Measurements from ENCODE around the gene DCUN1D4. TPM values are rescaled to one million over a fixed set of nuclear protein-coding genes. Genes with fewer than 3 reads are reported as not detected.

The DCUN1D4 gene
- polyA plus RNA-seq, 4 donors, result 5.7 to 42.0 (median 10.0) TPM

GRCh38 chr4:51872283-51872997, 29.5 kb downstream of the DCUN1D4 start:
- DNase-seq, result no peak
- WGBS, 3 donors, result 89 to 94% (median 92%) methylated on average over 9 of the region's 9 CpGs
- Histone ChIP-seq H3K27ac (ENCODE audit: low read depth in 1 of 3, low read length in 2 of 3) (no peak overlapping the region), H3K4me1 (ENCODE audit: control insufficient read depth in 3 of 3, insufficient read depth in 2 of 3, low read depth in 1 of 3, low read length in 2 of 3) (no peaks in the 10 kb centered on the region), H3K27me3 (ENCODE audit: control insufficient read depth in 3 of 3, insufficient read depth in 3 of 3, low read length in 3 of 3) (no peaks in the 10 kb centered on the region), H3K36me3 (ENCODE audit: control insufficient read depth in 3 of 3, insufficient read depth in 2 of 3, low read depth in 1 of 3, low read length in 3 of 3) (peaks cover 6 to 29% (median 12%) of the 10 kb centered on the region in 3 donors), H3K4me3 (ENCODE audit: low read depth in 1 of 3, low read length in 3 of 3) (no peak overlapping the region), H3K9me3 (ENCODE audit: control insufficient read depth in 2 of 2, insufficient read depth in 1 of 2, low read depth in 1 of 2, low read length in 1 of 2) (no peaks in the 10 kb centered on the region)
- no peak for FAIRE-seq

DNA sequence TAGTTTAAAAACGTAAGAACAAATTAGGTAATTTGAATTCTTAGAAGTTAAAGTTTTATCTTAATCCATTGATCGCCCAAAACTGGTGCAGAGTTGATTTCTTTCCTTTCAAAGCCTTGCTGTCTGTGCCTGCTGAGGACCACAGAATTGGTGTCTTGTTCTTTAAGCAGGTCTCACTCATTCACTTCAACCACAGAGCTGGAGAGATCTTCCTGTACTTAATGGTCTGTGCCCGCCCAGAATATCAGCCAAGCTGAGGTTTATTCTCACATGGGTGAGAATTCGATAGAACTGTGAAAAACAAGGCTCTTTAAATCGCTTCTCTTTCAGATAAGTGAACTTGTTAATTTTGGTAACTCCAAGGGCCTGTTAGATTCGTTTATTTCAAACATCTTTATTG, 31.6 kb downstream of the DCUN1D4 start:
- H3K9me3 ChIP-seq (ENCODE audit: control insufficient read depth in 2 of 2, insufficient read depth in 1 of 2, low read depth in 1 of 2, low read length in 1 of 2), result no peaks in the 10 kb centered on the region
- WGBS, 3 donors, result 90 to 94% (median 91%) methylated on average over 6 of the region's 6 CpGs
- no peak overlapping the region for H3K4me3 ChIP-seq (ENCODE audit: low read depth in 1 of 3, low read length in 3 of 3)
- FAIRE-seq, result no peak
- H3K36me3 ChIP-seq (ENCODE audit: control insufficient read depth in 3 of 3, insufficient read depth in 2 of 3, low read depth in 1 of 3, low read length in 3 of 3), result peaks cover 10 to 23% (median 12%) of the 10 kb centered on the region in 3 donors
- H3K27ac ChIP-seq (ENCODE audit: low read depth in 1 of 3, low read length in 2 of 3), result no peak overlapping the region
- H3K27me3 ChIP-seq (ENCODE audit: control insufficient read depth in 3 of 3, insufficient read depth in 3 of 3, low read length in 3 of 3), result no peaks in the 10 kb centered on the region
- no peaks in the 10 kb centered on the region for H3K4me1 ChIP-seq (ENCODE audit: control insufficient read depth in 3 of 3, insufficient read depth in 2 of 3, low read depth in 1 of 3, low read length in 2 of 3)
- DNase-seq, result no peak

DNA sequence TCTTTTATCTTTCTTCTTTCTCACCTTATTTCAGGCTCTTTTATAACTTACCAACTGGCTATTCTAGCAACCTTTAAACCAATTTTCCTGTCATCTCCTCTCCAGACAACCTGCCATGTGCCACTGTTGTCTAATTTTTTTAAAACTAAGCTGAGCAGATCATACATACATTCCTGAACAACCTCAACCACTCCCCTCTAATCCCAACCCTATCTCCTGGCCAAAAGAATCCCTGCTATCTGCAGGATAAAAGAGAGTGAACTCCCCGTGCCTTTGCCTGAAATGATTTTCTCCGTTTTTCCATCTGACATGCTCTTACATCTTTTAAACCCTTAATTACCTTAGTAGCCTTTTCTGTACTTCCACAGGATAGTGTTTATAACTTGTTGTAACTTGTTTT, 35.5 kb downstream of the DCUN1D4 start:
- FAIRE-seq (no peak), DNase-seq (no peak)
- no peak overlapping the region for H3K27ac ChIP-seq (ENCODE audit: low read depth in 1 of 3, low read length in 2 of 3)
- no peak overlapping the region for H3K4me3 ChIP-seq (ENCODE audit: low read depth in 1 of 3, low read length in 3 of 3)
- WGBS, 3 donors, result 90 to 95% (median 92%) methylated on average over 2 of the region's 2 CpGs
- no peaks in the 10 kb centered on the region for H3K27me3 ChIP-seq (ENCODE audit: control insufficient read depth in 3 of 3, insufficient read depth in 3 of 3, low read length in 3 of 3)
- H3K4me1 ChIP-seq (ENCODE audit: control insufficient read depth in 3 of 3, insufficient read depth in 2 of 3, low read depth in 1 of 3, low read length in 2 of 3), result peaks cover 0 to 4% (median 0%) of the 10 kb centered on the region in 3 donors
- no peaks in the 10 kb centered on the region for H3K9me3 ChIP-seq (ENCODE audit: control insufficient read depth in 2 of 2, insufficient read depth in 1 of 2, low read depth in 1 of 2, low read length in 1 of 2)
- peaks cover 8 to 14% (median 10%) of the 10 kb centered on the region in 3 donors for H3K36me3 ChIP-seq (ENCODE audit: control insufficient read depth in 3 of 3, insufficient read depth in 2 of 3, low read depth in 1 of 3, low read length in 3 of 3)

- no peaks in the 10 kb centered on the region for H3K27me3 ChIP-seq (ENCODE audit: control insufficient read depth in 3 of 3, insufficient read depth in 3 of 3, low read length in 3 of 3)
- H3K4me3 ChIP-seq (ENCODE audit: low read depth in 1 of 3, low read length in 3 of 3), result no peak overlapping the region
- H3K9me3 ChIP-seq (ENCODE audit: control insufficient read depth in 2 of 2, insufficient read depth in 1 of 2, low read depth in 1 of 2, low read length in 1 of 2), result peaks cover 0 to 4% of the 10 kb centered on the region in 2 donors
- WGBS, 3 donors, result 82 to 90% (median 84%) methylated on average over 9 of the region's 9 CpGs
- peak overlapping the region in 1 of 3 donors; percentile 81 for H3K27ac ChIP-seq (ENCODE audit: low read depth in 1 of 3, low read length in 2 of 3)
- peak in 1 of 2 donors; percentile 78 for DNase-seq
- peaks cover 0 to 4% (median 0%) of the 10 kb centered on the region in 3 donors for H3K4me1 ChIP-seq (ENCODE audit: control insufficient read depth in 3 of 3, insufficient read depth in 2 of 3, low read depth in 1 of 3, low read length in 2 of 3)
- H3K36me3 ChIP-seq (ENCODE audit: control insufficient read depth in 3 of 3, insufficient read depth in 2 of 3, low read depth in 1 of 3, low read length in 3 of 3), result peaks cover 5 to 17% (median 5%) of the 10 kb centered on the region in 3 donors
- FAIRE-seq, result no peak
Measured at GRCh38 chr4:51880016-51880915, 37.3 kb downstream of the DCUN1D4 start.

- no peaks in the 10 kb centered on the region for H3K27me3 ChIP-seq (ENCODE audit: control insufficient read depth in 3 of 3, insufficient read depth in 3 of 3, low read length in 3 of 3)
Measured at GRCh38 chr4:51884055-51884454, 41.1 kb downstream of the DCUN1D4 start.

GRCh38 chr4:51884606-51885005, 41.7 kb downstream of the DCUN1D4 start:
- WGBS, 3 donors, result 93 to 99% (median 94%) methylated on average over 2 of the region's 2 CpGs
- Histone ChIP-seq H3K4me1 (ENCODE audit: control insufficient read depth in 3 of 3, insufficient read depth in 2 of 3, low read depth in 1 of 3, low read length in 2 of 3) (peaks cover 0 to 4% (median 0%) of the 10 kb centered on the region in 3 donors), H3K4me3 (ENCODE audit: low read depth in 1 of 3, low read length in 3 of 3) (no peak overlapping the region), H3K9me3 (ENCODE audit: control insufficient read depth in 2 of 2, insufficient read depth in 1 of 2, low read depth in 1 of 2, low read length in 1 of 2) (peaks cover 0 to 4% of the 10 kb centered on the region in 2 donors), H3K27me3 (ENCODE audit: control insufficient read depth in 3 of 3, insufficient read depth in 3 of 3, low read length in 3 of 3) (no peaks in the 10 kb centered on the region), H3K27ac (ENCODE audit: low read depth in 1 of 3, low read length in 2 of 3) (no peak overlapping the region), H3K36me3 (ENCODE audit: control insufficient read depth in 3 of 3, insufficient read depth in 2 of 3, low read depth in 1 of 3, low read length in 3 of 3) (peaks cover 0 to 30% (median 2%) of the 10 kb centered on the region in 3 donors)
- no peak for DNase-seq
- no peak for FAIRE-seq

More at GRCh38 chr4:51884055-51884454, 41.1 kb downstream of the DCUN1D4 start:
- peaks cover 2 to 33% (median 4%) of the 10 kb centered on the region in 3 donors for H3K36me3 ChIP-seq (ENCODE audit: control insufficient read depth in 3 of 3, insufficient read depth in 2 of 3, low read depth in 1 of 3, low read length in 3 of 3)
- DNase-seq (no peak), FAIRE-seq (no peak)
- H3K9me3 ChIP-seq (ENCODE audit: control insufficient read depth in 2 of 2, insufficient read depth in 1 of 2, low read depth in 1 of 2, low read length in 1 of 2), result peaks cover 0 to 4% of the 10 kb centered on the region in 2 donors
- WGBS, 3 donors, result 63 to 79% (median 69%) methylated on average over 2 of the region's 2 CpGs
- H3K4me1 ChIP-seq (ENCODE audit: control insufficient read depth in 3 of 3, insufficient read depth in 2 of 3, low read depth in 1 of 3, low read length in 2 of 3), result peaks cover 0 to 4% (median 0%) of the 10 kb centered on the region in 3 donors
- no peak overlapping the region for H3K27ac ChIP-seq (ENCODE audit: low read depth in 1 of 3, low read length in 2 of 3)
- H3K4me3 ChIP-seq (ENCODE audit: low read depth in 1 of 3, low read length in 3 of 3), result no peak overlapping the region

DNA sequence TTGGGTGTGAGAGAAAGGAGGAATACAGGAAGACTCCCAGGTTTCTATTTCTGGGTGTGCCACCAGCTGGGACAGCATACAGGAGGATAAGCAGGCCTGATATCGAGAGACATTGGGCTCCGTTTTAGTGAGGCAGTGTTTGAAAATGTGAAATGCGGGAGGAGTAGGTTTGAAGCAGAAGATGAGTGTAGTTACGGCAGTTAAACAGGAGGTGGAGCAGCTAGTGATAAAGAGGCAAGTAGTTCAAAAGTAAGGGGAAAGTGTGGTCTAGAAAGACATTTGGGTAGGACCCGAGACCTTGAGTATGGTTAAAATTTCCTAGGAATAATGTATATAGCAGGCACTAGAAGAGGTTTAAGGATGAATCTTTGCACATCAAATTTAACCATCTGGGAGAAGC, 42.4 kb downstream of the DCUN1D4 start:
- no peak overlapping the region for H3K4me3 ChIP-seq (ENCODE audit: low read depth in 1 of 3, low read length in 3 of 3)
- DNase-seq (peak; percentile 35 to 36), FAIRE-seq (no peak)
- no peaks in the 10 kb centered on the region for H3K27me3 ChIP-seq (ENCODE audit: control insufficient read depth in 3 of 3, insufficient read depth in 3 of 3, low read length in 3 of 3)
- peaks cover 0 to 26% (median 2%) of the 10 kb centered on the region in 3 donors for H3K36me3 ChIP-seq (ENCODE audit: control insufficient read depth in 3 of 3, insufficient read depth in 2 of 3, low read depth in 1 of 3, low read length in 3 of 3)
- H3K4me1 ChIP-seq (ENCODE audit: control insufficient read depth in 3 of 3, insufficient read depth in 2 of 3, low read depth in 1 of 3, low read length in 2 of 3), result peaks cover 0 to 4% (median 0%) of the 10 kb centered on the region in 3 donors
- 74 to 78% (median 75%) methylated on average over 5 of the region's 5 CpGs for WGBS, 3 donors
- peaks cover 0 to 4% of the 10 kb centered on the region in 2 donors for H3K9me3 ChIP-seq (ENCODE audit: control insufficient read depth in 2 of 2, insufficient read depth in 1 of 2, low read depth in 1 of 2, low read length in 1 of 2)
- H3K27ac ChIP-seq (ENCODE audit: low read depth in 1 of 3, low read length in 2 of 3), result no peak overlapping the region

GRCh38 chr4:51890760-51891159, 47.8 kb downstream of the DCUN1D4 start:
- no peak for FAIRE-seq
- Histone ChIP-seq H3K4me3 (ENCODE audit: low read depth in 1 of 3, low read length in 3 of 3) (no peak overlapping the region), H3K27ac (ENCODE audit: low read depth in 1 of 3, low read length in 2 of 3) (peak overlapping the region in 1 of 3 donors; percentile 19), H3K4me1 (ENCODE audit: control insufficient read depth in 3 of 3, insufficient read depth in 2 of 3, low read depth in 1 of 3, low read length in 2 of 3) (no peaks in the 10 kb centered on the region), H3K36me3 (ENCODE audit: control insufficient read depth in 3 of 3, insufficient read depth in 2 of 3, low read depth in 1 of 3, low read length in 3 of 3) (peaks cover 2 to 29% (median 2%) of the 10 kb centered on the region in 3 donors), H3K9me3 (ENCODE audit: control insufficient read depth in 2 of 2, insufficient read depth in 1 of 2, low read depth in 1 of 2, low read length in 1 of 2) (no peaks in the 10 kb centered on the region), H3K27me3 (ENCODE audit: control insufficient read depth in 3 of 3, insufficient read depth in 3 of 3, low read length in 3 of 3) (no peaks in the 10 kb centered on the region)
- 94 to 100% (median 98%) methylated on average over 1 of the region's 1 CpG for WGBS, 3 donors
- DNase-seq, result no peak
